DND-41 (cell line): ENCODE measurements around the gene NADK2.

ENCODE experiments used
- ATAC-seq: fragments of 200-7000 bp; cut with Tn5 transposase; 3 replicates; pipeline ENCODE4 v1.9.1; 2021; ENCODE audit warnings: low read depth; ENCODE audit not compliant: insufficient read depth
- DNase-seq: peaks from one replicate; pipeline ENCODE4 v3.0.0-alpha.2; 2020
- H2AFZ ChIP-seq: 2 replicates; pipeline ENCODE4 v1.6.0; 2012; ENCODE audit warnings: low read depth, low read length
- H3K27ac ChIP-seq: 2 replicates; pipeline ENCODE4 v1.5.1; 2012; ENCODE audit warnings: low read length, inconsistent platforms
- H3K27me3 ChIP-seq: fragments of 200-600 bp; sonication (generic); 2 replicates; pipeline ENCODE4 v1.6.0; 2012; ENCODE audit warnings: low read length, mild to moderate bottlenecking, inconsistent platforms; ENCODE audit not compliant: insufficient read depth, poor library complexity
- H3K36me3 ChIP-seq: 2 replicates; pipeline ENCODE4 v1.5.1; 2012; ENCODE audit warnings: low read length, inconsistent platforms; ENCODE audit not compliant: insufficient read depth
- H3K4me1 ChIP-seq: 2 replicates; pipeline ENCODE4 v1.5.1; 2012; ENCODE audit warnings: mild to moderate bottlenecking, low read length; ENCODE audit not compliant: insufficient read depth
- H3K4me2 ChIP-seq: 2 replicates; pipeline ENCODE4 v1.6.0; 2012; ENCODE audit warnings: mild to moderate bottlenecking, moderate library complexity, low read length, inconsistent platforms; ENCODE audit not compliant: insufficient read depth
- H3K4me3 ChIP-seq, 2 experiments: fragments of 200-600 bp in 1 of 2; shearing (Covaris generic) in 1 of 2; 2 replicates each; pipeline ENCODE4 v1.5.1; 2012 to 2016; ENCODE audit warnings: inconsistent platforms in 2 of 2, low read length in 2 of 2, mild to moderate bottlenecking in 2 of 2, low read depth in 1 of 2, moderate library complexity in 1 of 2
- H3K79me2 ChIP-seq: 2 replicates; pipeline ENCODE4 v1.6.0; 2012; ENCODE audit warnings: low read length, inconsistent platforms; ENCODE audit not compliant: insufficient read depth
- H3K9ac ChIP-seq: 2 replicates; pipeline ENCODE4 v1.6.0; 2012; ENCODE audit warnings: low read depth, mild to moderate bottlenecking, inconsistent platforms, low read length, moderate library complexity
- H3K9me3 ChIP-seq: 2 replicates; pipeline ENCODE4 v1.5.1; 2012; ENCODE audit warnings: low read length, moderate library complexity, mild to moderate bottlenecking, inconsistent platforms; ENCODE audit not compliant: insufficient read depth, severe bottlenecking
- H4K20me1 ChIP-seq: 2 replicates; pipeline ENCODE4 v1.6.0; 2012; ENCODE audit warnings: low read length; ENCODE audit not compliant: insufficient read depth
- CTCF ChIP-seq: IDR thresholded peaks from 2 replicates; pipeline ENCODE4 v1.5.1; 2012; ENCODE audit warnings: borderline replicate concordance, low read length, moderate library complexity, mild to moderate bottlenecking; ENCODE audit not compliant: poor library complexity, severe bottlenecking; ENCODE audit errors: extremely low read depth
- EZH2 ChIP-seq: IDR thresholded peaks from 3 replicates; pipeline ENCODE4 v1.6.1; 2012; ENCODE audit warnings: borderline replicate concordance, low read depth, mild to moderate bottlenecking, moderate library complexity, low read length, inconsistent platforms; ENCODE audit not compliant: severe bottlenecking

NADK2 gene

GRCh38 chr5:36145311-36145710 lies 96.4 kb downstream of the NADK2 start:
- Histone ChIP-seq H3K36me3 (peaks cover 29% of the 10 kb centered on the region), H2AFZ (no peak overlapping the region), H3K79me2 (peaks cover 57% of the 10 kb centered on the region), H3K9me3 (peaks cover 5% of the 10 kb centered on the region), H3K27me3 (no peaks in the 10 kb centered on the region), H3K9ac (no peak overlapping the region), H3K4me2 (no peak overlapping the region), H3K4me3 (no peak overlapping the region), H4K20me1 (no peaks in the 10 kb centered on the region), H3K4me1 (peaks cover 17% of the 10 kb centered on the region), H3K27ac (no peak overlapping the region)
- no peak for DNase-seq
- ATAC-seq, result no peak
- no peak for TF ChIP-seq CTCF
- no peak for TF ChIP-seq EZH2
